D721Med (cell line): Measurements from ENCODE around the gene GAS2.

Source experiments
- DNase-seq: peaks from one replicate; pipeline ENCODE4 v3.0.0; 2011; ENCODE audit warnings: low spot score; ENCODE audit not compliant: insufficient read length
- FAIRE-seq: peaks from 2 replicates; lab custom pipeline; 2011; peaks lifted over from hg19 to GRCh38; lab: Jason Lieb, UNC
- TF ChIP-seq, protein P1 (sequence below): IDR thresholded peaks from 2 replicates; pipeline ENCODE4 v1.5.1; 2012; ENCODE audit warnings: mild to moderate bottlenecking, control low read depth; ENCODE audit not compliant: insufficient read depth; ENCODE audit errors: missing control alignments

GAS2 gene

DNA sequence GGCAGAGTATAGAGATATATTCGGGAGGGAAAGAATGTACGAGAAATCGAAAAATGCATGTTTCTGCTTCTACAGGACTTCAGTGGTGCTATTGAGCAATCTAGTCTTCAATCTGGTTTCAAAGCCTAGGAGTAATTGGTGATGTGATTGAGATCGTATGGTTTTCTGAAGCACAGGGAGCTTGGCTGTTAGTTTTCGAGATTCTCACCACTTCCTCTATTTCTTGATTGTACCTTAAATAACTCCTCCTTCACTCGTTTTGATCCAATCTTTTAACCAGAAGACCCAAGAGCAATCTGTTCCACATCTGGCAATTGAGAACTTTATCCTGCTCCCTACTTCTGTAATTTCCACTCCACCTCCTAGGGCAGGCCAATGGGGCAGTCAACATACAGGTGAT lies 193.3 kb downstream of the GAS2 start:
- FAIRE-seq (no peak), DNase-seq (no peak)
- TF ChIP-seq, protein P1, sequence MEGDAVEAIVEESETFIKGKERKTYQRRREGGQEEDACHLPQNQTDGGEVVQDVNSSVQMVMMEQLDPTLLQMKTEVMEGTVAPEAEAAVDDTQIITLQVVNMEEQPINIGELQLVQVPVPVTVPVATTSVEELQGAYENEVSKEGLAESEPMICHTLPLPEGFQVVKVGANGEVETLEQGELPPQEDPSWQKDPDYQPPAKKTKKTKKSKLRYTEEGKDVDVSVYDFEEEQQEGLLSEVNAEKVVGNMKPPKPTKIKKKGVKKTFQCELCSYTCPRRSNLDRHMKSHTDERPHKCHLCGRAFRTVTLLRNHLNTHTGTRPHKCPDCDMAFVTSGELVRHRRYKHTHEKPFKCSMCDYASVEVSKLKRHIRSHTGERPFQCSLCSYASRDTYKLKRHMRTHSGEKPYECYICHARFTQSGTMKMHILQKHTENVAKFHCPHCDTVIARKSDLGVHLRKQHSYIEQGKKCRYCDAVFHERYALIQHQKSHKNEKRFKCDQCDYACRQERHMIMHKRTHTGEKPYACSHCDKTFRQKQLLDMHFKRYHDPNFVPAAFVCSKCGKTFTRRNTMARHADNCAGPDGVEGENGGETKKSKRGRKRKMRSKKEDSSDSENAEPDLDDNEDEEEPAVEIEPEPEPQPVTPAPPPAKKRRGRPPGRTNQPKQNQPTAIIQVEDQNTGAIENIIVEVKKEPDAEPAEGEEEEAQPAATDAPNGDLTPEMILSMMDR = no peak

GRCh38 chr11:22860241-22860640 lies 193.8 kb downstream of the GAS2 start, which contains the start of gene CCDC179:
CCDC179 (minus strand) TSS chr11:22860474; CDS start chr11:22860421, 53 bp downstream.
- TF ChIP-seq, protein P1 = no peak
- FAIRE-seq (no peak), DNase-seq (no peak)
